HG02884 (cell line): Measurements from ENCODE around the gene CYTH1.
"Not testable (repeated sequence)": the region's sequence is repeated elsewhere in the genome, so short reads cannot be mapped to it uniquely, and the experiment has no call there.

Source experiments
- ATAC-seq: cut with Tn5 transposase; IDR thresholded peaks from one replicate; pipeline ENCODE4 v1.9.1; 2021; ENCODE audit warnings: mild to moderate bottlenecking, moderate library complexity; ENCODE audit not compliant: unreplicated experiment

CYTH1 gene

DNA sequence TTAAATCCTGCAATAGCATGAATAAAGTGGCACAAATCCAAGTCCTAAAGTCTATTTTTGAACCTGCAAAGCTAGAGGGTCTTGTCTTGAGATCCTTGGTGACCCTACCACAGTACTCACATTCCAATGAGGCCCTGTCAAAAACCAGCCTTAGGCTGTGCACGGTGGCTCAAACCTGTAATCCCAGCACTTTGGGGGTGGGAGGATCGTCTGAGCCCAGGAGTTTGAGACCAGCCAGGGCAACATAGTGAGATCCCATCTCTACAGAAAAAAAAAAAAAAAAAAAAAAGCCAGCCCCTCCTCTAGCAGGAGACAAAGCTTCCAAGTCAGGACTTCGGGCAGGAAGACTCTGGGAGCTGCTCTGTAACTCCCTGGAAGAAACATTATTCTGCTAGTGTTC lies 16.3 kb downstream of the CYTH1 start:
- ATAC-seq: no peak

GRCh38 chr17:78764871-78765270 lies 17.2 kb downstream of the CYTH1 start:
- no peak for ATAC-seq

DNA sequence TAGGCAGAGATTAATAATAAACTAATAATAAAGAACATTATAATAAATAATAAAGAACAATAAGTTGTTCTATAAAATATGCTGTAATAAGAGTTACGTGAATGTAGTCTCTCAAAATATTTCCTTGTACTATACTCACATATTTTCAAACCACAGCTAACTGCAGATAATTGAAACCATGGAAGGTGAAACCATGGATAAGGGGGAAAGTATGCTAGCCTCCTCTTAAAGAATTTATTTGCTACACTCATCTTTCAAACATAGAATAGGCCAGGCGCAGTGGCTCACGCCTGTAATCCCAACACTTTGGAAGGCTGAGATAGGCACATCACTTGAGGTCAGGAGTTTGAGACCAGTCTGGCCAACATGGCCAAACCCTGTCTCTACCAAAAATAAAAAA lies 18.5 kb downstream of the CYTH1 start:
- ATAC-seq: no peak

DNA sequence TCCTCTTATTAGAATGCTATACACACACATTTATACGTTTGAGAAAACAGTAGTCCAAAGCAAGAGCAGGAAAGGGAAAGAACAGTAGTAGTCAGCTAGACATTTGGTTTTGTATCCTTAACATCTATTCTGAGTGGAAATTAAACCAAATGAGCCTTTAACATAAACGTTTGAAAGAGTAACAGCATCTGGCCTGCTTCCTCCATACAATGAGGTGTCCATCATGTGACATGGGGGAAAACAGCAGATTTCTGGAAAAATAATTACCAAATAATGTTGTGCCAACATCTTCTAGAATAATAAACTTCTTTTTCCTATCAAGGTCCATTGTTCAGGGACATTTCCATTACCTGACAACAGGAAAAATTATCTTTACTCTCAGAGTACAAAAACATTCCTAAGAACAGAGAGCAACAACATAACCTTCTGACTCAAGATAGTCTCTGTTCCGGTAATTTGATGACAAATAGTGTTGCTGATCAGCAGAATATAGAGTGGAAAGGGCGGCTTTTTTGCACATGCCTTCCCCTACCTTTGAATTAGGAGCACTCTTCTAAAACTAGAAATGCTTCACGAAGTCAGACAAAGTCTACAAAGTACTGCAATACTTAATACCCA lies 20.2 kb downstream of the CYTH1 start:
- no peak for ATAC-seq

- no peak for ATAC-seq
Measured at GRCh38 chr17:78759969-78760352, 22.1 kb downstream of the CYTH1 start.

- no peak for ATAC-seq
Measured at GRCh38 chr17:78759203-78759968, 22.7 kb downstream of the CYTH1 start.

DNA sequence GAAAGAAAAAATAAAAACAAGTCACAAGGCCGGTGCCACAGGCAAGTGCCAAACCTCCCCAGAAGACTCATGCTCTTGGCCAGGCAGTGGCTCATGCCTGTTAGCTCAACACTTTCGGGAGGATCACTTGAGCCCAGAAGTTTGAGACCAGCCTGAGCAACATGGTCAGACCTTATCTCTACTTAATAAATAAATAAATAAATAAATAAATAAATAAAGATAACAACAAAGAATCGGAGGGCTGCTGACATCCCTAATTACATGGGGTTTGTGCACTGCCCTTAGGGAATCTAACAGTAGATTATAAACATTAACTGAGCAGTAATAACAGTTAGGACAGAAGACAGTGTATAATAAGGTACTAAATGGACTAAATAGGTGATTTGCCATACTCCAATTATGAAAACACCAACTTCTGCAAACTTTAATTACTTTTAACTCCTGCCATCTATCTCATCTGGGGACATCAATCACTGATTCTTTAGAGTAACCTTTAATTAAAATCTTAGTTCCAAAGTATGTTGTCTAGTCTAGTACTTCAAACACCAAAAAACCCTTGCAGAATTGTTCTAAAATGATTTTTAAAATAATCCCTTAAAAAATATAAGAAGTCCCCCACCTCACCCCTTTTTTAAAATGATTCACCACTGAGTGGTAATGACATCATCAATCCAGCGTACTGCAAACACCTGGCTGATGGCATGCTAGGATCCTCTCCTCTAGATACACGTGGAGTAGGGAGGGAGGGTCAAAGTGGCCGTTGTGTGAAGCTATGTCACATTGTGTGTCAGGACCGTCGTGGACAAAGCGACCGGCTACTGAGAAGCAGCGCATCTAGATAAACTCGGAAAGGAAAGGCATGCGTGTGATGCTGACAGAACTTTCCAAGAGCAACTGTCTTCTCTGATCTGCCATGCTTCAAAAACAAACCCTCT lies 28.5 kb downstream of the CYTH1 start:
- ATAC-seq: no peak

- ATAC-seq: no peak
Measured at GRCh38 chr17:78751447-78752161, 30.5 kb downstream of the CYTH1 start.

DNA sequence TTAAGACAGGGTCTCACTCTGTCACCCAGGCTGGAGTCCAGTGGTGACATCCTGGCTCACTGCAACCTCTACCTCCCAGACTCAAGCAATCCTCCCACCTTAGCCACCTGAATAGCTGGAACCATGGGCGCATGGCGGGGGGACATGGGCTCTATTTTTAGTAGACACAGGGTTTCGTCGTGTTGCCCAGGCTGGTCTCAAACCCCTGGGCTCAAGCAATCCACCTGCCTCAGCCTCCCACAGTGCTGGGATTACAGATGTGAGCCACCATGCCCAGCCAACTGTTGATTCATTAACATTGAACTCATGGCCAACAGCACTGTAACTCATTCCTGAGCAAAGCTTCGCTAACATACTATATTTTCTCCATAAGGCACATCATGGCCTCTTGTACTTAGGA lies 31.1 kb downstream of the CYTH1 start:
- not testable (repeated sequence) for ATAC-seq

DNA sequence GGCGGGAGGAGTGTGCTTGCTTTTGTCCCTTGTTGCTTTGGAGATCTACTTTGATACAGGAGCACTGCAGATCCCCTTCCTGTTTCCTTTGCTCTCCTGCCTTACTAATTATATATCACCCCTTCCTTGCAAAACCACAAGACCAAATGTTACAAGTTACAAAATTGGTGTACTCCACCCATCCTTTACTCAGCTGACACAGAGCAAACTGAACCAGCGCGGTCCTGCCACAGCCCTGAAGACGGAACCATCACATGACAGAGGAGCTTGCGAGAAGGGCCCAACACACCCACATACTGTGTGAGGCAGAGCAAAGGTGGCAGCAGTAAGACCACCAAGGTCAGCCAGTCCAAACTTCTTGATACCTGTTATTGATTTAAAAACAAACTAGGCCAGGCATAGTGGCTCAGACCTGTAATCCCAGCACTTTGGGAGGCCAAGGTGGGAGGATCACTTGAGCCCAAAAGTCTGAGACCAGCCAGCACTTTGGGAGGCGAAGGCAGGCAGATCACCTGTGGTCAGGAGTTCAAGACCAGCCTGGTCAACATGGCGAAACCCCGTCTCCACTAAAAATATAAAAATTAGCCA lies 33.2 kb downstream of the CYTH1 start:
- no peak for ATAC-seq

GRCh38 chr17:78748048-78748729 lies 33.9 kb downstream of the CYTH1 start:
- ATAC-seq: no peak

- ATAC-seq: no peak
Measured at GRCh38 chr17:78747488-78747887, 34.6 kb downstream of the CYTH1 start.

GRCh38 chr17:78746949-78747269 lies 35.2 kb downstream of the CYTH1 start:
- ATAC-seq: no peak

DNA sequence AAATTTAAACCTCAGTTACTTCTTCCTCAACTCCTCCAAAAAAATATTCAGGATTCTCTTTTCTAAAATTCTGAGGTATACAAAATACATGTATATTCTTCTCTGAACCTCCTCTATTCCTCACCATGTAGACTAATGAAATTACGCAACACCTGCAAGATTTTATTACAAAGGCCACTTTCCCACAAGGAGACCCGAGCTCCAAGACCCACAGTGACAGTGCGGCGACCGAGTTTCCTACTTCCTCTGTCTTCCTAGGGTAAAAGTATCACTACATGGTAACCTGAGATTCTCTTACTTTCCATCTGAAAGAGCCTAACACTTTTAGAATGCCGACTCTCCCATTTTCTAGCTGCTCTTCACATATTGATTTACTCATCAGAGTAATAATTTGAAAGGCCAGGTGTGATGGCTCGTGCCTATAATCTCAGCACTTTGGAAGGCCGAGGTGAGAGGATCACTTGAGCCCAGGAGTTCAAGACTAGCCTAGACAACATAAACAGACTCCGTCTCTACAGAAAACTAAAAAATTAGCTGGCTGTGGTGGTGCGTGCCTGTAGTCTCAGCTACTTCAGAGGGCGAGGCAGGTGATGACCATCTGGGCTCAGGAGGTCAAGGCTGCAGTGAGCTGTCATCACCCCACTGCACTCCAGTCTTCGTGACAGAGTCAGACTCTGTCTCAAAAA lies 35.7 kb downstream of the CYTH1 start:
- no peak for ATAC-seq

GRCh38 chr17:78745407-78746088 lies 36.5 kb downstream of the CYTH1 start:
- no peak for ATAC-seq

- ATAC-seq: no peak
Measured at GRCh38 chr17:78742901-78743300, 39.2 kb downstream of the CYTH1 start.

DNA sequence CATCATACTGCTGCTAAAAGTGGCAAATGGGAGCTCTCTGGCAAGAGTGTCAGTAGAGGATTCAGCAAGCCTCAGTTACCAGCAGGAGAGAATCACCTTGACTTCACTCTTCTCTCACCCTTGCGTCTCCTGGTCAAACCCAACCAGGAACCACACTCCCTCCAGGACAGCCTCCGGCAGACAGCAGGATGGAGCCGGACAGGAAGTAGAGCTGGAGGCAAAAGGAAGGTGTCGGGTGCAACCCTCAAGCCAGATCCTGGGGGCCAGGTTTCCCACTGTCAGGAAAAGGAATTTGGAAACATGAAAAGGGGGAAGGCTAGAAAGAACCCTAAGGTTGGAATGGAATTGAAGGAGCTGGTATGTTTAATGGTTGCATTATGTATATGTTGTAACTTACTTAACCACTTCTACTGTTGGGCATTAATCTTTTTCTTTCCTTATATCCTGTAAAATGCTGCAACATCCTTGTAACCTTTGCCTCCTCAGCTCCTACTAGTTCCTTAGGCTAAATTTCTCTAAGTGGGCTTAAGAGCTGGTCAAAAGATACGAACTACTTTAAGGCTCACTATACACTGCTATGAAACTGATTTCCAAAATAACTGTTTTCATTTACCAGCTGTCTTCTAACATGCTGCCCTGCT lies 40.3 kb downstream of the CYTH1 start:
- no peak for ATAC-seq

- ATAC-seq: no peak
Measured at GRCh38 chr17:78739331-78739931, 42.6 kb downstream of the CYTH1 start.
